GM23248 (cell line): ENCODE measurements around the gene OLFM1.

Experiments used
- EZH2 ChIP-seq: fragments of 200-600 bp; sonication (generic); IDR thresholded peaks from 2 replicates; pipeline ENCODE4 v1.6.1; 2018; ENCODE audit warnings: antibody characterized with exemption, mild to moderate bottlenecking; ENCODE audit not compliant: insufficient read depth, poor library complexity, severe bottlenecking
- EZH2phosphoT487 ChIP-seq: fragments of 200-600 bp; sonication (generic); IDR thresholded peaks from 2 replicates; pipeline ENCODE4 v1.6.1; 2018; ENCODE audit warnings: antibody characterized with exemption, moderate library complexity, mild to moderate bottlenecking, low read depth; ENCODE audit not compliant: insufficient read depth

- TF ChIP-seq EZH2, result no peak
- no peak for TF ChIP-seq EZH2phosphoT487
Measured at GRCh38 chr9:135065804-135066203, 21.7 kb upstream of the OLFM1 start.
